MM.1S (cell line): ENCODE results near the gene TIPIN.

Source experiments
- DNase-seq: peaks from one replicate; pipeline ENCODE4 v3.0.0-alpha.2; 2015
- H2AFZ ChIP-seq: fragments of 300-600 bp; sonication (generic); 2 replicates; pipeline ENCODE4 v1.6.0; 2016; ENCODE audit warnings: antibody characterized with exemption, low read length
- H3F3A ChIP-seq: fragments of 300-600 bp; sonication (generic); 2 replicates; pipeline ENCODE4 v1.6.1; 2016; ENCODE audit warnings: mild to moderate bottlenecking, antibody characterized with exemption, low read length, moderate library complexity, mixed read lengths; ENCODE audit not compliant: insufficient read depth
- H3K27ac ChIP-seq: fragments of 300-600 bp; sonication (generic); 2 replicates; pipeline ENCODE4 v1.5.1; 2016; ENCODE audit warnings: mild to moderate bottlenecking, low read length
- H3K27me3 ChIP-seq: fragments of 300-600 bp; sonication (generic); replicated peaks from 2 replicates; pipeline ENCODE4 v1.6.0; 2016; ENCODE audit warnings: low read length; ENCODE audit not compliant: insufficient read depth
- H3K36me3 ChIP-seq: fragments of 300-600 bp; sonication (generic); replicated peaks from 2 replicates; pipeline ENCODE4 v1.6.1; 2016; ENCODE audit warnings: mild to moderate bottlenecking, low read length, mixed read lengths; ENCODE audit not compliant: insufficient read depth
- H3K4me1 ChIP-seq: fragments of 300-600 bp; sonication (generic); 2 replicates; pipeline ENCODE4 v1.6.1; 2016; ENCODE audit warnings: low read length, mixed read lengths
- H3K4me2 ChIP-seq: fragments of 300-600 bp; sonication (generic); 2 replicates; pipeline ENCODE4 v1.6.0; 2016; ENCODE audit warnings: low read depth, low read length
- H3K4me3 ChIP-seq: fragments of 300-600 bp; sonication (generic); 2 replicates; pipeline ENCODE4 v1.5.1; 2016; ENCODE audit warnings: low read length, mixed read lengths
- H3K79me2 ChIP-seq: fragments of 300-600 bp; sonication (generic); 2 replicates; pipeline ENCODE4 v1.6.1; 2016; ENCODE audit warnings: mixed run types, low read length, mixed read lengths
- H3K9ac ChIP-seq: fragments of 300-600 bp; sonication (generic); 2 replicates; pipeline ENCODE4 v1.6.1; 2016; ENCODE audit warnings: low read length, mixed read lengths
- H3K9me2 ChIP-seq: fragments of 300-600 bp; sonication (generic); replicated peaks from 2 replicates; pipeline ENCODE4 v1.6.1; 2016; ENCODE audit warnings: mild to moderate bottlenecking, low read length, mixed read lengths; ENCODE audit not compliant: insufficient read depth
- H3K9me3 ChIP-seq: fragments of 300-600 bp; sonication (generic); replicated peaks from 2 replicates; pipeline ENCODE4 v1.6.1; 2016; ENCODE audit warnings: mild to moderate bottlenecking, low read length, mixed read lengths; ENCODE audit not compliant: insufficient read depth
- H4K20me1 ChIP-seq: fragments of 300-600 bp; sonication (generic); 2 replicates; pipeline ENCODE4 v1.6.1; 2016; ENCODE audit warnings: mild to moderate bottlenecking, low read length, moderate library complexity, mixed read lengths; ENCODE audit not compliant: insufficient read depth
- EZH2 ChIP-seq: fragments of 300-600 bp; sonication (generic); optimal IDR thresholded peaks from 2 replicates; pipeline ENCODE3; 2017; ENCODE audit warnings: low read depth, mild to moderate bottlenecking, antibody characterized with exemption, low read length, mixed read lengths
- EZH2phosphoT487 ChIP-seq: fragments of 300-600 bp; sonication (generic); IDR thresholded peaks from 2 replicates; pipeline ENCODE4 v1.6.1; 2018; ENCODE audit warnings: antibody characterized with exemption, low read length
- TF ChIP-seq, protein P1 (sequence below): fragments of 300-600 bp; sonication (generic); IDR thresholded peaks from 2 replicates; pipeline ENCODE4 v1.5.1; 2016; ENCODE audit warnings: antibody characterized with exemption, low read length, mixed read lengths

TIPIN gene

DNA sequence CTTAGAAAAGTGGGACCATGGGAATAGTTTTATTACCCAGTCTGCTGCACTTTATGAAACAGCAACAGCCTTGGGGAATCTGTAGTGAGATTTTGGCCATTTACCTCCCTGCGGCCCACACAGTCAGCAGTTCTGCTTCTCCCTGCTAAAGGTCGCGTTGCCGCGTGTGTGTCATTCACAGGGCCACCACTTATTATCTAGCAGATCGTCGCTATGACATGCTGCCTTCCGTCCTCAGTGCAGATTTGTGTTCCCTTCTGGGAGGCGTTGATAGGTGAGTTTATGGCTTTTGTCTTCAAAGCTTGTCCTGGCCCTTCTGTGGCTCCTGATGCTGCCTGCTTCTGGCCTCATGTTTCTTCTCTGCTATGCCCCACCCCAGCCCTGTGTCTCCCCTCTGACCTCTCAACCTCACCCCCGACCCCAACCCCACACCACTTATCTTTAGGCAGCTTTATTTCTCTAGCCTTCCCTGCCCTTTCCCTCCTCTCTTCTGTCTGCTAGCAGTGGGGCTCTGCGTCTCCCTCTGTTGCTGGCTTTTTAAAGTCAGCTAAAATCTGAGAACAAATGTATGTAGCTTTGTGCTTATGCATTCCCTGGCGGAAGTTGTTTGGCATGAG lies 33.1 kb downstream of the TIPIN start:
- no peak overlapping the region for H3K9ac ChIP-seq
- H3K27me3 ChIP-seq = no peaks in the 10 kb centered on the region
- no peak overlapping the region for H3K27ac ChIP-seq
- TF ChIP-seq EZH2phosphoT487 = no peak
- TF ChIP-seq, protein P1, sequence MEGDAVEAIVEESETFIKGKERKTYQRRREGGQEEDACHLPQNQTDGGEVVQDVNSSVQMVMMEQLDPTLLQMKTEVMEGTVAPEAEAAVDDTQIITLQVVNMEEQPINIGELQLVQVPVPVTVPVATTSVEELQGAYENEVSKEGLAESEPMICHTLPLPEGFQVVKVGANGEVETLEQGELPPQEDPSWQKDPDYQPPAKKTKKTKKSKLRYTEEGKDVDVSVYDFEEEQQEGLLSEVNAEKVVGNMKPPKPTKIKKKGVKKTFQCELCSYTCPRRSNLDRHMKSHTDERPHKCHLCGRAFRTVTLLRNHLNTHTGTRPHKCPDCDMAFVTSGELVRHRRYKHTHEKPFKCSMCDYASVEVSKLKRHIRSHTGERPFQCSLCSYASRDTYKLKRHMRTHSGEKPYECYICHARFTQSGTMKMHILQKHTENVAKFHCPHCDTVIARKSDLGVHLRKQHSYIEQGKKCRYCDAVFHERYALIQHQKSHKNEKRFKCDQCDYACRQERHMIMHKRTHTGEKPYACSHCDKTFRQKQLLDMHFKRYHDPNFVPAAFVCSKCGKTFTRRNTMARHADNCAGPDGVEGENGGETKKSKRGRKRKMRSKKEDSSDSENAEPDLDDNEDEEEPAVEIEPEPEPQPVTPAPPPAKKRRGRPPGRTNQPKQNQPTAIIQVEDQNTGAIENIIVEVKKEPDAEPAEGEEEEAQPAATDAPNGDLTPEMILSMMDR = no peak
- TF ChIP-seq EZH2 = no peak
- no peak overlapping the region for H3K4me2 ChIP-seq
- no peaks in the 10 kb centered on the region for H4K20me1 ChIP-seq
- no peak overlapping the region for H3K4me3 ChIP-seq
- H3K36me3 ChIP-seq = peaks cover 3% of the 10 kb centered on the region; the same call in 1 of the 2 replicates
- H3K9me3 ChIP-seq = no peaks in the 10 kb centered on the region
- H3K9me2 ChIP-seq = no peaks in the 10 kb centered on the region
- H3K4me1 ChIP-seq = no peaks in the 10 kb centered on the region
- H3F3A ChIP-seq = no peaks in the 10 kb centered on the region
- no peak for DNase-seq
- H3K79me2 ChIP-seq = no peaks in the 10 kb centered on the region
- H2AFZ ChIP-seq = no peak overlapping the region

DNA sequence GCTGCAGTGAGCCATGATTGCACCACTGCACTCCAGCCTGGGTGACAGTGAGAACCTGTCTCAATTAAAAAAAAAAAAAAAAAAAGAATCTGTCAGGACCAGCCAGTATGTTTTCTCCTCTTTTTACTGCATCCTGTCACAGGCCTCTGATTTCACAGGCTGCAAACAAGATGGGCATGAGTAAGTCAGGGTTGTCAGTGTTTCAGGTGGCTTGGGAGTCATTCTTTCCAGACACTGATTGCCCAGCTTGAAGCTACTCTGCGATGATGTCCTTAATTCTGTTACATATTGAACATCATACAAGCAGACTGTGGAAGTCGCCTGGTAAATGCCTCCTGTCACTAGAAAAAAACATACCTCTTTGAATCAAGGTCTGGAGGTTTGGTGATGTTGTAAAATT lies 44.3 kb downstream of the TIPIN start:
- DNase-seq = no peak
- TF ChIP-seq, protein P1 = no peak
- no peak for TF ChIP-seq EZH2
- TF ChIP-seq EZH2phosphoT487 = no peak
- Histone ChIP-seq H3K9me3 (no peaks in the 10 kb centered on the region), H3F3A (no peaks in the 10 kb centered on the region), H2AFZ (no peak overlapping the region), H3K79me2 (no peaks in the 10 kb centered on the region), H3K27ac (no peak overlapping the region), H3K36me3 (no peaks in the 10 kb centered on the region; the same call in none of the 2 replicates), H4K20me1 (no peaks in the 10 kb centered on the region), H3K4me1 (no peaks in the 10 kb centered on the region), H3K4me3 (no peak overlapping the region), H3K9ac (no peak overlapping the region), H3K4me2 (no peak overlapping the region), H3K27me3 (no peaks in the 10 kb centered on the region), H3K9me2 (no peaks in the 10 kb centered on the region)

DNA sequence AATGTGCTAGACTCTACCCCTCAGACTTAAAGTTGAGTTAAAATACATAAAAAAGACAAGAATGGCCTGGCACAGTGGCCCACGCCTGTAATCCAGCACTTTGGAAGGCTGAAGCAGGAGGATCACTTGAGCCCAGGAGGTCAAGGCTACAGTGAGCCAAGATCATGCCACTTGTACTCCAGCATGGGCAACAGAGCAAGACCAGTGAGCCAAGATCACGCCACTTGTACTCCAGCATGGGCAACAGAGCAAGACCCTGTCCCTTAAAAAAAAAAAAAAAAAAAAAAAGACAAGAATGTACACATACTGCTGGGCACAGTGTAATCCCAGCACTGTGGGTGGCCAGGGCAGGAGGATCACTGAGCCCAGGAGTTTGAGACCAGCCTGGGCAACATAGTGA lies 45.7 kb downstream of the TIPIN start:
- H2AFZ ChIP-seq = no peak overlapping the region
- DNase-seq = no peak
- H3K9ac ChIP-seq = no peak overlapping the region
- no peaks in the 10 kb centered on the region for H3F3A ChIP-seq
- no peak overlapping the region for H3K4me2 ChIP-seq
- TF ChIP-seq EZH2phosphoT487 (no peak), EZH2 (no peak)
- TF ChIP-seq, protein P1 = no peak
- H3K9me3 ChIP-seq = no peaks in the 10 kb centered on the region
- no peaks in the 10 kb centered on the region for H4K20me1 ChIP-seq
- H3K79me2 ChIP-seq = no peaks in the 10 kb centered on the region
- H3K36me3 ChIP-seq = no peaks in the 10 kb centered on the region; the same call in none of the 2 replicates
- no peaks in the 10 kb centered on the region for H3K4me1 ChIP-seq
- H3K27me3 ChIP-seq = no peaks in the 10 kb centered on the region
- no peaks in the 10 kb centered on the region for H3K9me2 ChIP-seq
- H3K4me3 ChIP-seq = no peak overlapping the region
- H3K27ac ChIP-seq = no peak overlapping the region
